ENCODE results near the gene RACK1.
"Not testable (repeated sequence)": the region's sequence is repeated elsewhere in the genome, so short reads cannot be mapped to it uniquely, and the experiment has no call there.

Gene RACK1

GRCh38 chr5:181214249-181214648 lies 29.5 kb downstream of the RACK1 start:
- DNase-seq (ENCODE audit: low read depth) = not testable (repeated sequence)

- DNase-seq (ENCODE audit: low read depth) = no peak
These were observed 30.8 kb downstream of the RACK1 start for GRCh38 chr5:181212934-181213333.

- DNase-seq (ENCODE audit: low read depth) = no peak
These were observed 31.6 kb downstream of the RACK1 start for GRCh38 chr5:181212080-181212479.

- DNase-seq (ENCODE audit: low read depth) = no peak
These were observed 32.5 kb downstream of the RACK1 start for GRCh38 chr5:181211208-181211607.

GRCh38 chr5:181210698-181211097 lies 33.0 kb downstream of the RACK1 start:
- not testable (repeated sequence) for DNase-seq (ENCODE audit: low read depth)

GRCh38 chr5:181210148-181210547 lies 33.6 kb downstream of the RACK1 start:
- DNase-seq (ENCODE audit: low read depth) = not testable (repeated sequence)

- DNase-seq (ENCODE audit: low read depth) = not testable (repeated sequence)
These were observed 34.7 kb downstream of the RACK1 start for GRCh38 chr5:181209006-181209405.

- DNase-seq (ENCODE audit: low read depth) = no peak
These were observed 35.8 kb downstream of the RACK1 start for GRCh38 chr5:181207960-181208253.

GRCh38 chr5:181207214-181207959 lies 36.3 kb downstream of the RACK1 start:
- DNase-seq (ENCODE audit: low read depth) = peak; percentile 87

GRCh38 chr5:181205761-181206649 lies 37.7 kb downstream of the RACK1 start:
- DNase-seq (ENCODE audit: low read depth) = no peak

GRCh38 chr5:181204826-181205760 lies 38.6 kb downstream of the RACK1 start, which contains the start of gene TRIM7:
Gene TRIM7 (minus strand): TSS chr5:181205196. CDS start chr5:181205110, 86 bp downstream.
- DNase-seq (ENCODE audit: low read depth) = no peak

GRCh38 chr5:181204113-181204825 lies 39.4 kb downstream of the RACK1 start:
- no peak for DNase-seq (ENCODE audit: low read depth)

GRCh38 chr5:181203777-181204112 lies 40.0 kb downstream of the RACK1 start:
- no peak for DNase-seq (ENCODE audit: low read depth)

GRCh38 chr5:181203093-181203711 lies 40.5 kb downstream of the RACK1 start:
- no peak for DNase-seq (ENCODE audit: low read depth)

- no peak for DNase-seq (ENCODE audit: low read depth)
These were observed 42.9 kb downstream of the RACK1 start for GRCh38 chr5:181200816-181201215.

- DNase-seq (ENCODE audit: low read depth) = no peak
These were observed 43.6 kb downstream of the RACK1 start for GRCh38 chr5:181199881-181200638.

GRCh38 chr5:181198905-181199519 lies 44.7 kb downstream of the RACK1 start:
- DNase-seq (ENCODE audit: low read depth) = no peak

GRCh38 chr5:181198106-181198685 lies 45.5 kb downstream of the RACK1 start:
- no peak for DNase-seq (ENCODE audit: low read depth)

- DNase-seq (ENCODE audit: low read depth) = no peak
These were observed 46.3 kb downstream of the RACK1 start for GRCh38 chr5:181197326-181197951.

Measured in activated T-cell treated with anti-CD3 and anti-CD28 coated beads for 24 hours (primary cell).